Heart left ventricle (tissue), 13 donors: ENCODE results near the gene TMEM143.

Experiments
- POLR2A ChIP-seq, 2 donors: fragments of 450-650 bp; IDR thresholded peaks; one replicate each; pipeline ENCODE4 v1.6.1; 2017; ENCODE audit warnings: antibody characterized with exemption in 2 of 2, mild to moderate bottlenecking in 2 of 2, moderate library complexity in 2 of 2
- TF ChIP-seq, protein P1 (sequence below), 12 donors: fragments of 200-600 bp; sonication (generic) in 4 of 12; IDR thresholded peaks; one replicate each; pipeline versions ENCODE4 v1.5.0 to v1.8.0; 2018 to 2022; ENCODE audit warnings: antibody characterized with exemption in 12 of 12, mild to moderate bottlenecking in 5 of 12
- donor health status: ischemic (EF 13 %, LVEDD 7.1; RV severe dilation, severe dysfunction).
- donor health status: DM: no; HTN: yes; CAD: no.
- donor health status: DM: no; HTN: no; CAD: no.
- donor health status: ischemic (EF 25% LVEDD 6.9; RV normal size, moderate dysfunction).
- donor health status: ischemic (EF 25% LVEDD 5.7; RV mildly dilated, moderate dysfunction).
- donor health status: ischemic (EF 35%, LVEDD 5.7; RV mildly dilated, moderate dysfunction).
- donor health status: nonischemic (EF 11% LVEDD 7.7; RV severe dilation, severe dysfunction).
- donor health status: DM: yes; HTN: yes; CAD: no.
- donor health status: PGD.
- donor health status: ischemic (EF 29% LVEDD 5.4; RV normal size, mild dysfunction).
- donor health status: nonischemic (EF 23%, LVEDD 6.1; RV moderate dilation, normal function).

DNA sequence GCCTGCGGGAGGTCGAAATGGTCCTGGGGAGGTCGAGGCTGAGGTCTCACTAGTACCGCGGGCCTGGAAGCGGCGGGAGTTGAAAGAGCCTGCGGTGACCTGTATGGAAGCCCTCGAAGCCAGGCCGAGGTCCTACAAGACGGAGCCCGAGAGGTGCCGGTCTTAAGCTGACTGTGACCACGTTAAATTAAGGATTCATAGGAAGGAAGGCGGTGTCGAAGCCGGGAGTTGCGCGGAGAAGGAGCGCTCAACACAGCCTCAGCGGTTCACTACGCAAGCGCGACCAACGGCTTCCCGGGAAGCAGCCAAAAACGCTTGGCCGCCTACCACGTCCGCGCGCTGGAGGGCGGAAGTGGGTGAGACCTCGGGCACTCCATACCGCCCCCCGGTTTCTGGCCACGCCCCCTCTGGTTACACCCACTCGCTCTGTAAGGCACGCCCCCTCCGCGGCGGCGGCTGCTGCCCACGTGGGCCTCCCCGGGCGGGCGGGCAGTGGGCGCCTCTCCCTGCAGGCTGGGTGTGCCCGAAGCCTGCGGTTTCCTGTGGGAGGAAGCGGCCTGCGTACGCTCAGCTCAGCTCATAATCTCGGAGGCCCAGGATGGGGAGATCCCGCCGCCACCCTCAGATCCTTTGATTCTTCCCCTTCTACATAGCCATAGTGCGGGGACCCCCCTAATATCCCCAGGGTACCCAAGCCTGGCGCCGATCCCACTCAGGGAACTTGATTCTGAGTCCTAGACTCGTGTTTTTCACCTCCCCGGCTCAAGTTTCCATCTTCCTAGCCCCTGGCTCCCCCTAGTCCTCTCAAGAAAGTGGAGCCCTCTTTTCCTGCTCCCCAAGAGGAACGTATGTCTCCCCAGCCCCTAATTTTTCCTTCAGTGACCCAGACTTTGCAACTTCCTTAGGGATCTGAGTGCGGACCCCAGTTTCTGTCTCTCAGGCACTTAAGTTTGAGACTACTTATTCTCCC lies 41.8 kb downstream of the TMEM143 start:
- TF ChIP-seq, protein P1, sequence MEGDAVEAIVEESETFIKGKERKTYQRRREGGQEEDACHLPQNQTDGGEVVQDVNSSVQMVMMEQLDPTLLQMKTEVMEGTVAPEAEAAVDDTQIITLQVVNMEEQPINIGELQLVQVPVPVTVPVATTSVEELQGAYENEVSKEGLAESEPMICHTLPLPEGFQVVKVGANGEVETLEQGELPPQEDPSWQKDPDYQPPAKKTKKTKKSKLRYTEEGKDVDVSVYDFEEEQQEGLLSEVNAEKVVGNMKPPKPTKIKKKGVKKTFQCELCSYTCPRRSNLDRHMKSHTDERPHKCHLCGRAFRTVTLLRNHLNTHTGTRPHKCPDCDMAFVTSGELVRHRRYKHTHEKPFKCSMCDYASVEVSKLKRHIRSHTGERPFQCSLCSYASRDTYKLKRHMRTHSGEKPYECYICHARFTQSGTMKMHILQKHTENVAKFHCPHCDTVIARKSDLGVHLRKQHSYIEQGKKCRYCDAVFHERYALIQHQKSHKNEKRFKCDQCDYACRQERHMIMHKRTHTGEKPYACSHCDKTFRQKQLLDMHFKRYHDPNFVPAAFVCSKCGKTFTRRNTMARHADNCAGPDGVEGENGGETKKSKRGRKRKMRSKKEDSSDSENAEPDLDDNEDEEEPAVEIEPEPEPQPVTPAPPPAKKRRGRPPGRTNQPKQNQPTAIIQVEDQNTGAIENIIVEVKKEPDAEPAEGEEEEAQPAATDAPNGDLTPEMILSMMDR (IDR thresholded peaks at IDR 0.05), result peak in 8 of 12 donors; percentile 12 to 45 (median 20)
- peak in 1 of 2 donors; percentile 86 for TF ChIP-seq POLR2A (IDR thresholded peaks at IDR 0.05)
